ENCODE data around the gene DUSP9. TPM values are rescaled to one million over a fixed set of nuclear protein-coding genes. Genes with fewer than 3 reads are reported as not detected.

The DUSP9 gene
- total RNA-seq, 1 experiment from 2014 or later = 14.2 TPM

GRCh38 chrX:153624196-153625091 lies 22.6 kb upstream of the DUSP9 start:
- no peaks in the 10 kb centered on the region for H3K4me1 ChIP-seq (ENCODE audit: control insufficient read depth in 1 of 2, insufficient read depth in 2 of 2, low read length in 2 of 2)
- H3K4me2 ChIP-seq (ENCODE audit: low read length) = no peak overlapping the region
- no peaks in the 10 kb centered on the region for H3K79me2 ChIP-seq (ENCODE audit: insufficient read depth, low read length)
- RAD21 ChIA-PET (ENCODE audit: low non-redundant PET in 1 of 2, low total read pairs in 2 of 2, uncharacterized antibody in 2 of 2, unreplicated experiment in 2 of 2) = no interaction called here
- no peak overlapping the region for H2AFZ ChIP-seq (ENCODE audit: low read depth, low read length, poor library complexity, severe bottlenecking)
- H4K20me1 ChIP-seq (ENCODE audit: insufficient read depth) = no peaks in the 10 kb centered on the region
- intact Hi-C loops (cut with micrococcal nuclease) = no loop called here
- H3K27ac ChIP-seq (ENCODE audit: low read depth, low read length) = no peak overlapping the region
- no peak for ATAC-seq
- CTCF ChIA-PET = no interaction called here
- TF ChIP-seq ZNF274 (IDR thresholded peaks at IDR 0.05; ENCODE audit: low read depth, low read length) (no peak), REST (IDR thresholded peaks at IDR 0.05; ENCODE audit: low read depth) (no peak), CTCF (IDR thresholded peaks at IDR 0.05 in 2 of 3, conservative IDR thresholded peaks at IDR 0.05 in 1 of 3; ENCODE audit: borderline replicate concordance in 1 of 3, insufficient read depth in 1 of 3, low read depth in 2 of 3, low read length in 2 of 3) (no peak), RAD21 (IDR thresholded peaks at IDR 0.05; ENCODE audit: low read depth) (no peak), ATF3 (IDR thresholded peaks at IDR 0.05) (no peak), CBX3 (IDR thresholded peaks at IDR 0.05; ENCODE audit: low read depth) (no peak), MAX (IDR thresholded peaks at IDR 0.05) (no peak), FOSL1 (IDR thresholded peaks at IDR 0.05; ENCODE audit: low read depth) (no peak), ELF1 (IDR thresholded peaks at IDR 0.05; ENCODE audit: borderline replicate concordance, low read depth) (no peak), CEBPB (IDR thresholded peaks at IDR 0.05; ENCODE audit: low read depth) (no peak), POLR2A (IDR thresholded peaks at IDR 0.05; ENCODE audit: borderline replicate concordance, extremely low read depth, insufficient read depth, insufficient read length) (no peak), TCF7L2 (IDR thresholded peaks at IDR 0.05; ENCODE audit: borderline replicate concordance, extremely low read depth, insufficient read depth, insufficient read length) (no peak), ZBTB33 (IDR thresholded peaks at IDR 0.05; ENCODE audit: extremely low read depth, insufficient replicate concordance, low read length) (no peak), EZH2phosphoT487 (IDR thresholded peaks at IDR 0.05; ENCODE audit: borderline replicate concordance) (no peak), EZH2 (IDR thresholded peaks at IDR 0.05) (no peak), JUND (IDR thresholded peaks at IDR 0.05) (no peak), YY1 (IDR thresholded peaks at IDR 0.05; ENCODE audit: extremely low read depth, insufficient replicate concordance, low read depth, low read length) (no peak)
- no peak overlapping the region for H3K4me3 ChIP-seq (replicated peaks in 1 of 2; ENCODE audit: low read depth in 1 of 2, low read length in 2 of 2)
- POLR2A ChIA-PET = no interaction called here
- no peaks in the 10 kb centered on the region for H3K9me2 ChIP-seq (ENCODE audit: insufficient read depth)
- H3K9me3 ChIP-seq (ENCODE audit: control insufficient read depth in 1 of 2, insufficient read depth in 1 of 2, low read depth in 1 of 2, low read length in 2 of 2) = no peaks in the 10 kb centered on the region
- BruUV-seq (replicated peaks) = no TSS peak
- H3K9ac ChIP-seq (ENCODE audit: low read length) = no peak overlapping the region
- no peak for DNase-seq (ENCODE audit: low read depth, low spot score)
- no peaks in the 10 kb centered on the region for H3K36me3 ChIP-seq (ENCODE audit: control insufficient read depth in 1 of 2, insufficient read depth in 2 of 2, low read length in 2 of 2)
- H3K27me3 ChIP-seq (ENCODE audit: insufficient read depth, low read length) = no peaks in the 10 kb centered on the region

Measured in HCT116 (cell line).